Breast epithelium (tissue), 4 donors: Measurements from ENCODE around the gene CHEK2. TPM values are rescaled to one million over a fixed set of nuclear protein-coding genes. Genes with fewer than 3 reads are reported as not detected.

Experiments
- DNase-seq, 2 donors: peaks; one replicate each; pipeline ENCODE4 v3.0.0-alpha.2; 2019; ENCODE audit warnings: low spot score in 2 of 2
- H3K27ac ChIP-seq, 2 donors: fragments of 200-600 bp; sonication (generic) in 1 of 2; one replicate each; pipeline ENCODE4 v1.5.1; 2016 to 2019; ENCODE audit warnings: mild to moderate bottlenecking in 1 of 2
- H3K27me3 ChIP-seq, 2 donors: fragments of 200-600 bp; sonication (generic) in 1 of 2; one replicate each; pipeline versions ENCODE4 v1.5.1 to v1.6.0; 2017 to 2019; ENCODE audit warnings: control low read depth in 1 of 2, mild to moderate bottlenecking in 1 of 2
- H3K36me3 ChIP-seq: fragments of 200-600 bp; one replicate; pipeline ENCODE4 v1.5.1; 2019
- H3K4me1 ChIP-seq, 2 donors: fragments of 200-600 bp; sonication (generic); one replicate each; pipeline ENCODE4 v1.5.1; 2016 to 2019; ENCODE audit warnings: control low read depth in 1 of 2
- H3K4me3 ChIP-seq, 3 donors: fragments of 200-600 bp; sonication (generic); 1 replicate in 2 of 3; 2 replicates in 1 of 3; pipeline ENCODE4 v1.5.1; 2016 to 2019; ENCODE audit warnings: mild to moderate bottlenecking in 3 of 3, moderate library complexity in 2 of 3
- H3K9me3 ChIP-seq, 2 donors: fragments of 200-600 bp; sonication (generic) in 1 of 2; one replicate each; pipeline ENCODE4 v1.5.1; 2016 to 2019; ENCODE audit warnings: control low read depth in 1 of 2
- CTCF ChIP-seq, 3 donors: fragments of 450-650 bp; IDR thresholded peaks; one replicate each; pipeline ENCODE4 v1.5.1; 2016 to 2017; ENCODE audit warnings: antibody characterized with exemption in 3 of 3, mild to moderate bottlenecking in 3 of 3, moderate library complexity in 3 of 3
- POLR2A ChIP-seq: fragments of 450-650 bp; IDR thresholded peaks from one replicate; pipeline ENCODE4 v1.6.1; 2016; ENCODE audit warnings: antibody characterized with exemption, mild to moderate bottlenecking, moderate library complexity
- POLR2AphosphoS5 ChIP-seq, 3 donors: sonication (generic); formaldehyde crosslinking; IDR thresholded peaks; one replicate each; pipeline ENCODE4 v1.6.1; 2017; ENCODE audit warnings: antibody characterized with exemption in 3 of 3
- intact Hi-C: fragments of 100-400 bp; cut with DNase I; formaldehyde crosslinking; loops from one replicate; pipeline ENCODE4 v1.15.1; 2023; ENCODE audit warnings: low total_unique reads
- total RNA-seq, 3 donors: library from RNA; depleted of rRNA; stranded (reverse); fragments of >200 nt; gene quantifications; one replicate each; pipeline ENCODE4 v1.1.0, GENCODE V29; 2016

CHEK2 gene
- total RNA-seq, 3 donors from 2014 or later, result 3.8 to 13.2 (median 6.2) TPM

- Histone ChIP-seq H3K9me3 (no peaks in the 10 kb centered on the region), H3K27ac (no peak overlapping the region), H3K4me1 (no peaks in the 10 kb centered on the region), H3K27me3 (no peaks in the 10 kb centered on the region), H3K4me3 (no peak overlapping the region), H3K36me3 (no peaks in the 10 kb centered on the region)
- TF ChIP-seq POLR2A, result no peak
- no peak for TF ChIP-seq POLR2AphosphoS5 (IDR thresholded peaks at IDR 0.05)
- no peak for TF ChIP-seq CTCF (IDR thresholded peaks at IDR 0.05)
- intact Hi-C loops, result no loop called here
- no peak for DNase-seq
Measured at GRCh38 chr22:28737701-28738100, 3.9 kb downstream of the CHEK2 start.

- no peak for DNase-seq
- TF ChIP-seq POLR2A, result no peak
- TF ChIP-seq POLR2AphosphoS5 (IDR thresholded peaks at IDR 0.05), result no peak
- no peak for TF ChIP-seq CTCF (IDR thresholded peaks at IDR 0.05)
- no peaks in the 10 kb centered on the region for H3K4me1 ChIP-seq
- no peaks in the 10 kb centered on the region for H3K9me3 ChIP-seq
- no peak overlapping the region for H3K4me3 ChIP-seq
- no peaks in the 10 kb centered on the region for H3K36me3 ChIP-seq
- no peak overlapping the region for H3K27ac ChIP-seq
- intact Hi-C loops, result no loop called here
- H3K27me3 ChIP-seq, result no peaks in the 10 kb centered on the region
Measured at GRCh38 chr22:28736301-28737155, 5.1 kb downstream of the CHEK2 start.

- DNase-seq, result no peak
- intact Hi-C loops, result no loop called here
- Histone ChIP-seq H3K4me1 (no peaks in the 10 kb centered on the region), H3K4me3 (no peak overlapping the region), H3K9me3 (no peaks in the 10 kb centered on the region), H3K27ac (no peak overlapping the region), H3K27me3 (no peaks in the 10 kb centered on the region), H3K36me3 (no peaks in the 10 kb centered on the region)
- no peak for TF ChIP-seq POLR2AphosphoS5 (IDR thresholded peaks at IDR 0.05)
- TF ChIP-seq POLR2A, result no peak
- no peak for TF ChIP-seq CTCF (IDR thresholded peaks at IDR 0.05)
Measured at GRCh38 chr22:28734393-28734792, 7.2 kb downstream of the CHEK2 start.

GRCh38 chr22:28730179-28730578 is 11.4 kb downstream of the CHEK2 start:
- DNase-seq, result no peak
- TF ChIP-seq POLR2AphosphoS5 (IDR thresholded peaks at IDR 0.05), result no peak
- no peak for TF ChIP-seq CTCF (IDR thresholded peaks at IDR 0.05)
- no peak for TF ChIP-seq POLR2A
- no peak overlapping the region for H3K27ac ChIP-seq
- H3K4me3 ChIP-seq, result no peak overlapping the region
- H3K9me3 ChIP-seq, result no peaks in the 10 kb centered on the region
- H3K27me3 ChIP-seq, result no peaks in the 10 kb centered on the region
- H3K36me3 ChIP-seq, result no peaks in the 10 kb centered on the region
- H3K4me1 ChIP-seq, result no peaks in the 10 kb centered on the region
- intact Hi-C loops, result no loop called here

GRCh38 chr22:28728621-28729313 is 12.9 kb downstream of the CHEK2 start:
- H3K4me3 ChIP-seq, result no peak overlapping the region
- no peaks in the 10 kb centered on the region for H3K4me1 ChIP-seq

More at GRCh38 chr22:28728621-28729313, 12.9 kb downstream of the CHEK2 start:
- Histone ChIP-seq H3K9me3 (no peaks in the 10 kb centered on the region), H3K27ac (no peak overlapping the region), H3K36me3 (no peaks in the 10 kb centered on the region), H3K27me3 (no peaks in the 10 kb centered on the region)
- TF ChIP-seq POLR2AphosphoS5 (IDR thresholded peaks at IDR 0.05) (no peak), CTCF (IDR thresholded peaks at IDR 0.05) (no peak), POLR2A (no peak)
- no peak for DNase-seq
- intact Hi-C loops, result no loop called here
